HG03521 (cell line): ENCODE results near the gene UBP1.
"Not testable (repeated sequence)": the region's sequence is repeated elsewhere in the genome, so short reads cannot be mapped to it uniquely, and the experiment has no call there.

ENCODE experiments used
- ATAC-seq: cut with Tn5 transposase; IDR thresholded peaks from one replicate; pipeline ENCODE4 v1.9.1; 2021; ENCODE audit warnings: mild to moderate bottlenecking, moderate library complexity; ENCODE audit not compliant: unreplicated experiment

Gene UBP1

DNA sequence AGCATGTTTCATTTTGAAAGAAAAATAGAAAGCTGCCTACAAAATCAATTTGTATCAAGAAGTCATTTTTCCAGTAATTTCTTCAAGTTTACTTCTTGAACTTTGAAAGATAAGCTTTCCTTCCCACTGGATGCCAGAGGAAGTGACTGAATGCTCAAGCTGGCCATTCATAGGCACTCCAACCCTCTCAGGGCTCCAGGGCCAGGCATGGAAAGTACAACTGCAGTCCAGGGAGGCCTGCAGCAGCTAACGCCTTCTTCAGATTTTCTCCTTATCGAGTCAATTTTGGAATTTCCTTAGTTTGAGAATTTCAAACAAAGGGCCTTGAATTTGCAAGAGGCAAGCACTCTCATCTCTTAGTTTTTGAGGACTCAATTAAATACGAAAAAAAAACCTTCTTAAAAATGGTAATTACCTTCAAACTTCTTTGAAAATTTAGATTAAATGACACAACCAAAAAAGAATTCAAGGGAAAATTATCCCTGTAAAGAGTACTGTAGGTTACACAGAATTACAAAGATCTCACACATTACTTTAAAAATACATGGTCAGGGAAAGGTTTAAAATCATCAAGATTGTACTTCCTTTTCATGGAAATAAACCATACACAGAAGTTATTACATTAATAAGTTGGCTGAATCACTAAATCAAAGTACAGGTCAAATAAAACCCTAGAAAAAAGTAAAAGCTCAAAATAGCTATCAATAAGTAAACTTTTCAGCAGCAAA, 2.5 kb downstream of the UBP1 start:
- no peak for ATAC-seq

DNA sequence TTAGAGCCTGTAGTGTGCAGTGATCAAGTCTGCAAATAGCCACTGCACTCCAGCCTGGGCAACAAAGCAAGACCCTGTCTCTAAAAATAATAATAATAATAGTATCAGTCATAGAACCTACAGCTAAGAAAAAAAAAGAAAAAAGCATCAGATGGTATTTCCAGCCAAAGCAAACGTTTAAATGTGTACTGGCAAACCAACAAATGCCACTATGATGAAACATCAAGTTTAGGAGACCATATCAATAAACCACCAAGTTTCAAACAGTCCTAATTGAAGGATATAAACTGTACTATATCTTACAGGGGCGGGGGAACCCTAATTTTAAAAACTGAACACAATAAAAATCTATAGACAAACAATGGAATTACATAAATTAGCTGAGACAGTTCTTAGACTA, 6.4 kb downstream of the UBP1 start:
- ATAC-seq = no peak

DNA sequence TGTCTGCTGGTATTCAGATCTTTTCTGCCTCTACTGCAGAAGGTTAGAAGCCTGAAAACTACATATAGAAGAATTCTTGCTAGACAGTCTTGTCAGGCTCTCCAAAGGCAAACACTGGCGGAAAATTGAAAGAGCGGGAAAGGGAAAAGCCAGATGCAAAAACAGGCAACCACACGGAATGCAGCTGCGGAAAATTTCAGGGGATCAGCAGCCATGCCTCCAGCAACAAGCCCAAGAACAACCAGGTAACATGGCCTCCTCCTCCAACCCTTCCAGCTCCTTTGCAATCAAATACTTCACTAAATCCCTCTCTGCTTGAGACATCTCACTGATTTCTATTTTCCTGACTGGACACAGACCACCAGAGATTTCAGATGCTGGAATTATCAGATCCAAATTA, 9.6 kb downstream of the UBP1 start:
- no peak for ATAC-seq

DNA sequence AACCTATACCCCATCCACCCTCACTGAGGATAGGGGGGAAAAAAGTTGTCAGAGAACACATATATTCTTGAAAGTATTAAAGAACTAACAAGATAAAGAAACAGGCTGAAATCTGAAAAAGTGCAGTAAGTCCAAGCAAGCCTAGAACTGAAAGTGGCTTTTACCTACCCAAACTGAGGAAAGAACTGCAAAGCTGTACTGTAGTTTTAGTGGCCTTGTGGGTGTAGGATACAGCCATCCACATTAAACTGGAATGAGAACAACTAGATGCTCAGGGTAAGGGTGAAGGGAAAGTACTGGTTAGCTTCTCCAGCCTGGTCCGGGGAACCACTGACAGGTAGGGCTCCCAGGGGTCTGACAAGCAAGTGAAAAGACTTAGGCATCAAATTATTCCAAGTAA, 10.1 kb downstream of the UBP1 start:
- ATAC-seq = no peak

DNA sequence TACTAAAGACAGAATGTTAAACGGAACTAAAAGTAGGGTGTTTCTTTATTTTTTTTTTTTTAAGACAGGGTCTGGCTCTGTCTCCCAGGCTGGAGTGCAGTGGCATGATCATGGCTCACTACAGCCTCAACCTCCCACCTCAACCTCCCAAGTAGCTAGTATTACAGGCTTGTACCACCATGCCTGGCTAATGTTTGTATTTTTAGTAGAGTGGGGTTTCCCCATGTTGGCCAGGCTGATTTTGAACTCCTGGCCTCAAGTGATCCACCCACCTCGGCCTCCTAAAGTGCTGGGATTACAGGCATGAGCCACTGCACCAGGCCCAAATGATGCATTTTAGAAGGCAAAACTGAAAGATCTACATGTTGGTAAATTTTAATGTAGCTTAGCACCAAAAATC, 10.9 kb downstream of the UBP1 start:
- ATAC-seq = not testable (repeated sequence)

DNA sequence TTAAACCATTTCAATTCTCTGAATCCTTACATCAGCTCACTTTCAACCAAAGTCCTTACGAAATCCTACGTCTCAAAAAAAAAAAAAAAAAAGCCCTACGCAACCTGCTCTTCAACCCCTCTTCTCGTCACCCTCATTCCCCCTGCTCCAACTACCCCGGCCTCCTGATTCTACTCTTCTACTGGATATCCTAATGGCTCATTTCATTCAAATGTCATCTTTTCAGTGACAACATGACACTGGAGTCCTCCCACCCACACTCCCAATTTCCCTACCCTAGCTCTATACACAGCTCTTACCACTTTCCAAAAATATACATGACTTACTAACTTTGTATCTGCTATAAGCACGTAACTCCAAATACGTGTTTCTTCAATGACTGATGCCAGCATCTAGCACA, 11.5 kb downstream of the UBP1 start:
- ATAC-seq = no peak

DNA sequence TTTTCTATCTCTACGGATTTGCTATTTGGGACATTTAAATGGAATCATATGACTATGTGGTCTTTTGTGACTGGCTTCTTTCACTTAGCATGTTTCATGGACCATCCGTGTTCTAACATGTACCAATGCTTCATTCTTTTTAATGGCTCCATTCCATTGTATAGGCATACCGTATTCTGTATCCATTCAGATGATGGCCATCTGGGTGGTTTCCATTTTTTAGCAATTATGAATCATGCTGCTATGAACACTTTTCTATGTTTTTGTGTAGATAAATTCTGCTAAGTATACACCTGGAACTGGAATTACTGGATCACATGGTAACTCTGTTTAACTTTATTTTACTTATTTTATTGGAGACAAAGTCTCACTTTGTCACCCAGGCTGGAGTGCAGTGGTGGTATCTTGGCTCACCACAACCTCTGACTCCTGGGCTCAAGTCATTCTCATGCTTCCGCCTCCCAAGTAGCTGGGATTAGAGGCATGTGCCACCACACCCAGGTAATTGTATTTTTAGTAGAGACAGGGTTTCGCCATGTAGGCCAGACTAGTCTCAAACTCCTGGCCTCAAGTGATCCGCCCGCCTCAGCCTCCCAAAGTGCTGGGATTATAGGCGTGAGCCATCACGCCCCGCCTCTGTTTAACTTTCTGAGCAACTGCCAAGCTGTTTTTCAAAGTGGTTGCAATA, 13.4 kb downstream of the UBP1 start:
- ATAC-seq = no peak

DNA sequence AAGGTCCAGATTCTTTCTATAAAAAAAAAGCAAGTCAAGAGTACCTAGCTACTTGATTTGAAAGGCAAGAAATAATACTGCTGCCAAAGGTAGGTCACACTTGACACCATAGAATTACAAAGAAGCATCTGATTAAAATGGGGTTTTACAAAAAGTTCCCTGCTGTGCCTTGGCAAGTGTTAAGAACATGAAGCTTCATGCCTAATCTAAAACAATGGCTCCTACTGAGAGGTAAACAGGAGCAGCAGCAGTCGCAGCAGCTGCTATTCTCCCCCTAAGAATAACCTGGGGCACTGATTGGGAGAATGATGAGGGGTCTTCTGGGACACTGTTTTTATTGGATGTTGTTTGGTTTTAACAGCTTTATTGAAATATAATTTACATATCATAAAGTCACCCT, 14.1 kb downstream of the UBP1 start:
- no peak for ATAC-seq

DNA sequence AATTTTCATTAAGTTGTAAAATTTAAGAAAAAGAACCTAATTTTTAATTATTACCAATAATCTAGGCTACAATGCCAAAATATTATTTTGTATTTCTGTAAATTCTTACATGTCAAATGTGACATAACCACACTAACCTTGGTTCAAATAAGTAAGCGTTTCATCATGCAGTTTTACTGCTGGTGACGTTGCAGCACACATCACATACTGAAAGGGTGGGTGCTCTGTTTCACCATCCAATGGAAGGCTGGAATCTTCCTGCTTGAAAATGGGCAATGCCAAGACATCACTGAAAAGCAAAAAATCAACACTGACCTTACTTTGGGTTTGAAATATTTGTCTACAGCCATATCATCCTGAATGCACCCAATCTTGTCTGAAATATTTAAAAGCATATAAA, 14.8 kb downstream of the UBP1 start:
- ATAC-seq = no peak

DNA sequence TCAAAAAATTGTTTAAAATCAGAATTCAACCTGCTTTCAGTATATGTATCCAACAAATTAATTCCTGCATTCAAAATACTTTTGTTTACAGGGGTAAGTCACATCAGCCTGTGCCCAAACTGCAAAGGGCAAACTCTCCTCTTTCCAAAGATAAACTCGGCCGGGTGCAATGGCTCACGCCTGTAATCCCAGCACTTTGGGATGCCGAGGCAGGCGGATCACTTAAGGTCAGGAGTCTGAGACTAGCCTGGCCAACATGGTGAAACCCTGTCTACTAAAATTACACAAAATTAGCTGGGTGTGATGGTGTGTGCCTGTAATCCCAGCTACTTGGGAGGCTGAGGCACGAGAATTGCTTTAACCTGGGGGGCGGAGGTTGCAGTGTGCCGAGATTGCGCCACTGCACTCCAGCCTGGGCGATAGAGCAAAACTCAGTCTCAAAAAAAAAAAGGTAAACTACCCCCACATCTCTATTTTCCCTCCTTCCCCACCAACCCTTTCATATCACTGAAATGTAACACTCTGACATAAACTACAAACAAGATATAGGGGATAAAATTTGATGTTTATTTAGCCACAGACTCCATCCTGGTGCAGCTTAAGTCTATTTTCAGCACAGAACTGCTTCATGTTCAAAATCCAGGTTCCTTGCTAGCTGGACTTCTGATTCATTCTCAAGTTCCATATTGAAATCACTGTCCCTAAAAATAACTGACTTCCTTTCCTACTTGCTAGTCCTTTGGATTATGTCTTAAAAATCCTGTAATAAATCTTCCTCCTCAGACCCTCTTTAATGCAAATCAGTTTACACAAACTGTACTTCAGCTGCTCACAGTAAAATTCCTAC, 15.4 kb downstream of the UBP1 start:
- no peak for ATAC-seq

DNA sequence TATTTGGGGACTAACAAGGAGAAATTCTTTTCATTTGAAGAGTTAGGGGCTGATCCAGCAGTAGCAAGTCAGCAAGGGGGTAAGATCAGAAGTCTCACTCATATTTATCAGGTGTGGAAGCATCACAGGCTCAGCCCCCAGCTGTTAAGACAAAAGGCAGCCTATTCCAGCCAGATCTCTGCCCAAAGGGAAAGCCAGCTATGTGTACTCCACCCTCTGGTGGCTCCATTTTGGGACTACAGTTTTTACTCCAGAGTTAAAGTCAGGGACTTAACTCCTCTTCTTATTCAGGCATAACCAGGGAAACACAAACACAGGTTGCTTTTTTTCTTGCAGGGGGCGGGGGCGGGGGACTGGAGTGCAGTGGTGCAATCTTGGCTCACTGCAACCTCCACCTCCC, 19.2 kb downstream of the UBP1 start:
- ATAC-seq = no peak

DNA sequence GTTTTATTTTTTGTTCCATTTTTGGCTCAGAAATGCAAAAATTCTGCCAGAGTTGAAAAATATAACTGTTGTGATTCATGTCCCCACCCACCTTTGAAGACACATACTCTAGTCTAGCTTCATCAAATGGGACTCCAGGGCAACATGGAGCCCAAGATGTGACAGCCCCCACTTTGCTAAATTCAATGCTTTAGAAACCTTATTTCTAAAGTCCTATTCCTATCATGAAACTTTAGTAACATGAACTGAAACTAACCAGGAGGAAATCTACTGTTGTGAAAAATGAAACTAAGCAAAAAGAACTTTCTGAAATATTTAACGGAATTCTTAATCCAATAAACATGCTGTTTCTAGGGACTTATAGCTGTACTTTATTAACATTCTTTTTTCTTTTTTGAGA, 20.3 kb downstream of the UBP1 start:
- no peak for ATAC-seq

DNA sequence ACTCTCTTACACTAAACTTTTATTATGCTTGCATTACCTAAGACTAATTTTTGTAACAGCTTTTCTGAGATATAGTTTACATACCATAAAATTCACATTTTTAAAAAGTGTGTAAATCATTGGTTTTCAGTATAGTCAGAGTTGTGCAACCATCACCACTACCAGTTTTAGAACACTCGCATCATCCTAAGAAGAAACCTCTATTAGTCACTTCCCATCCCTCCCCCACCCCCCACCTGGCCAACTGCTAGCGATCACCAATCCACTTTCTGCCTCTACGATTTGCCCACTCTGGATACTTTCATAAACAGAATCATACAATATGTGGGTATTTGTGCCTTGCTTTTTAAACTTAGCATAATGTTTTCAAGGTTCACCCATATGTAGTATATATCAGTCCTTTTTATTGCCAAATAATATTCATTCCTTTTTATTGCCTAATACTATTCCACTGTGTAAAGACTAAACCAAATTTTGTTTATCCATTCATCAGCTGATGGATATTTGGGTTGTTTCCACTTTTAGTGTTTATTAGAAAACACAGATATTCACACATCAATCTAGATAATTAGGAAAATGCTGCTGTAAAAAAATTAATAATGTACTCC, 23.0 kb downstream of the UBP1 start:
- no peak for ATAC-seq

DNA sequence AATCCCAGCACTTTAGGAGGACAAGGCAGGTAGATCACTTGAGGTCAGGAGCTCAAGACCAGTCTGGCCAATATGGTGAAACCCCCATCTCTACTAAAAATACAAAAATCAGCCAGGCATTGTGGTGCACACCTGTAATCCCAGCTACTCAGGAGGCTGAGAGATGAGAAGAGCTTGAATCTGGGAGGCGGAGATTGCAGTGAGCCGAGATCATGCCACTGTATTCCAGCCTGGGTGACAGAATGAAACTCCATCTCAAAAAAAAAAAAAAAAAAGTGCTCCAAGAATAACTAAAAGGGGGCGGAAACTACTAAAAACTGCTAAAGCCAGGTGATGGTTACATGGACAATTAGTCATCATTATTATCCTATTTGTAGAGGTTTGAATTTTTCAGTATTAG, 29.4 kb downstream of the UBP1 start:
- ATAC-seq = not testable (repeated sequence)

DNA sequence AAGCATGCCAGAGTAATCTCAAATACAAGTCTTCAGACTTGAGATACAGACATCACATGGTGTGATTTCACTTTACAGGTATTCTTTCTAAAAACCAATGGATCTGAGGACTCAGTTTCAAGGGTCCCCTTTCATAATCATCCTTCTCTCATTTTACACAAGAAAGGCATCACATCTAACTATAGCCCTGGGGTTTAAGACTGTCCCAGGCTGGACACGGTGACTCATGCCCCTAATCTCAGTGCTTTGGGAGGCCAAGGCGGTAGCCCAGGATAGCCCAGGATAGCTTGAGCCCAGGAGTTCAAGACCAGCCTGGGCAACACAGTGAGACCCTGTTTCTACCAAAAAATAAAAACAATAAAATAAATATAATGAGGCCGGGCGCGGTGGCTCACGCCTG, 36.4 kb downstream of the UBP1 start:
- ATAC-seq = no peak

DNA sequence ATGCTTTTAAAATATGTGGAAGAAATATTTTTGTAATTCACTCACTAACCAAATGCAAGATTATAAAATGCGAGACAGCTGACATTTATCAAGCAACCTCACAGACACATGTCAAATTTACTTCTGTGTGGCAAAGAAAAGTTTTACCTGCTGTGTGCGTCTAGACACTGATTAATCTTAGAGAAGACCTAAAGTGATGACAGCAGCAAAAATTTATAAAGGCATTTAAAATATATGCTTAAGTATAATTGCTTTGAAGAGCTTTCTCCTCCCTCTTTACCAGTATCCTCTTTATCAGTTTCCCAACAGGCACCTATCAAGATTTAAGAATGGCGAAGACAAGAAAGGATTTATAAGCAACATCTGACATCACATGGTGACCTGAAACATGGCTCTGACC, 37.3 kb downstream of the UBP1 start:
- ATAC-seq = no peak

DNA sequence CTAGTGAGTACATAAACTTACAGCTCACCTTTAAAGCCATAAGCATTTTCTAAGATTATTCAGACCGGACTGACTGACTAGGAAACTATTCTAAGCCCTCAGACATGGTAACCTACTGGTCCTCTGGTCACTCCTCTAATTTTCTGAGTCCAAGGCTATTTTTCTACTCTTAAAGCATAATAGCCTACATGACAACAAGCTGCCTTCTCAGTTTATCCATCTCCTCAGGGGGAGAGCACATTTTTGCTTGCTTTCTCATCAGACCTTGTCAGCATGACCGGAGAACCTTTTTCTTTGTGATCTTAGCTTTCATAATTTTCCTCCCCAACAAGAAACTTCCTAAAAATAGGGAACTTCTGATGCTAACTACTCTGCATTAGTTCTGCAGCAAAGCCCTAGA, 38.4 kb downstream of the UBP1 start:
- ATAC-seq = no peak

DNA sequence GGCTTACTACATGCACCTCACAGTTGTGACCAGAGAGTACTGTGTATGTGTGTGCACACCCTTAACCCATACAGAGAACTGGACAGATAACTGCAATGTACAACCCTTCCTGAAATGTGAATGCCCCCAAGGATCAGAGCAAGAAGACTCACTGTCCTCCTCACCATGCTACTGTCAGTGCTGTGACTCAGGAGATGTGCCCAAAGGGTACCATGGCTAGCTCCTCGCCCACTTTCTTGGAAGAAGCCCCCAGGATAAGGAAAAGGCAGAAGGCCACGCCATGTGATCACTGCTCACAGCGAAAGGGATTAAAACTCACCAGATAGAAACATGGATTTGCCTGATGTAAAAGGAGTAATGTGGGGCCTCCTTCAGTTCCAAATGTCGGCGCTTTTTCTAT, 41.8 kb downstream of the UBP1 start:
- no peak for ATAC-seq

DNA sequence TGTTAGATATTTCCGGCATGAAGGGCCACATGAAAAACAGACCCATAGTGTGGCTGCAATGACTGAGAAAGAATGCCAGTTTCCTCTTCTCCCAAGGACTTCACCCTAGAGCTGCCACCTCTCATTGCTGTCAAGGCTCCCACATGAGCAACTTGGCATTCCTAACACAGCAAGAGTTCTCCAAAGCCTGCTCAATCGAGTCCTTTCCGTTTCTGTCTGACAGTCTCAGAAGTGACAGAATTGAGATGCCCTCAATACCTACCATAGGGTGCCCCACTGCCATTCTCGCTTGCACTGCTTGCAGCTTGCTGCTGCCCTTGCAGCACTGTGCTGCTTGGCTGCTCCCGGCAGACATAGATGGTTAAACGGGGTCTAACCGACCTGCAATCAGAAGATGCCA, 44.3 kb downstream of the UBP1 start:
- no peak for ATAC-seq

DNA sequence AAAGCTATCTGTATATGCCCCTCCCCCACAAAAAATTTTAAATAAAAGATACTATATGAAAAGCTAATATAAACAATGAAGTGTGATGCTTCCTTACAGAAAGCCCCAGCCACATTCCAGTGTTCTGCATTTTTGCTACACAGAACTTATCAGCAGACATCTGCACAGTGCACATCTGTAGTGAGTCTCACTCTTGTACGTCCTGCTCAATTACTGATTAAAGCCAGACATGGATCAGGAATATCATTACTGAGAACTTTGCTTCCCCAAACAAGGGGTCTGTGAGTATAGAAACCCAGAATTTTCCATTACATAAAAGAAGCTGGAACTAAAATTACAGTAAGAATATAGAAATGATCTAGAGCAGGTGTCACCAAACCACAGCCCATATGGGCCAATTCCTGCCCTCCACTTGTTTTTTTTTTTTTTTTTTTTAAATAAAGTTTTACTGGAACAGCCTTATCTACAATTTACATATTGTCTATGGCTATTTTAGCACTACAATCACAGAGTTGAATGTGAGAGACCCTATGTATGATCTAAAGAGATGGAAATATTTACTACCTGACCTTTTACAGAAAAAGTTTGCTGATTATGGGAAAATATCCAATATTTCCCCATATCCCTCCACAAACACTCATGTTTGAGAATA, 45.7 kb downstream of the UBP1 start:
- ATAC-seq = no peak

DNA sequence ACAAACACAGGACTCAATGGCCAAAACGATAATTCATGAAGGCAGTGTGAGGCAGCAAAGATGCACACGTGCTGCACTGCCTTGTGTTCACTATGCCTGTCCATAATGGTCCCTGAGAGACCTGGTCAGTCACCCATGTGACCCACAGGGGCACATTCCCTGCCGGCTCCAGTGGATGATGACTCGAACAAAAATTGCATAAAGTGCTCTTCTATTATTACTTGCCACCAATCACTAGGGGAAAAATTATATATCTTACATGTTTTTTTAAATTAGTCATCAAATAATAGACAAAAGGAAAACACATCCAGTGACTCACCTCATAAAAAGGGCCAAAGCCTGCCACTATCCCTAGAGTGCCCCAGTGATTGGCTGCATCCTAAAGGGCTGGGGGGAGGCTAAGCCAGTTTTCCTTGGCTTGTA, 47.5 kb downstream of the UBP1 start:
- ATAC-seq = no peak
